HG03097 (cell line): ENCODE results near the gene C7.
"Not testable (repeated sequence)": the region's sequence is repeated elsewhere in the genome, so short reads cannot be mapped to it uniquely, and the experiment has no call there.

ENCODE experiments used
- ATAC-seq: cut with Tn5 transposase; IDR thresholded peaks from one replicate; pipeline ENCODE4 v1.9.1; 2021; ENCODE audit not compliant: unreplicated experiment, low FRiP score

C7 gene

DNA sequence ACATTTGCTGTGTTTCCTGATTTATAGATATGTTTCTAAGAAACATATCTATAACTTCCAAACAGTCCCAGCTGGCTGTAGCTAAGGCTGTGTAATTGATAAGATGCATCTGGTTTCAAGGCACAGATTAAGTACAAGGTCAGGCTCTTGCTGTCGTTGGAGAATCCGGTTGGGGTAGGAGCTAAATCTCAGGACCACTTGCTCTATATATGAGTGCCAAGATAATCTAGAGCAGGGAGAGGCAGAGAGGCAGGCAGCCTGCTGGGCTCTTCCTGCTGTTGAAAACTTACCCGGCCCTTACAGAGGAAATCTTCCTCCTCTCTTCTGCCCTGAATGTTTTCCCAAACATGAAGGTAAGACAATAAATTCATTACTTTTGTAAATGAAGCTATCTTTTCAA lies at the start of gene C7:
Gene C7, plus strand, starts transcription at position 234 of the 400 bp plus-strand sequence. Its CDS starts 114 bp downstream, at position 348.
- no peak for ATAC-seq

GRCh38 chr5:40860711-40861110 lies 48.6 kb upstream of the C7 start:
- no peak for ATAC-seq

- not testable (repeated sequence) for ATAC-seq
These were observed 44.3 kb upstream of the C7 start for GRCh38 chr5:40865004-40865403.

DNA sequence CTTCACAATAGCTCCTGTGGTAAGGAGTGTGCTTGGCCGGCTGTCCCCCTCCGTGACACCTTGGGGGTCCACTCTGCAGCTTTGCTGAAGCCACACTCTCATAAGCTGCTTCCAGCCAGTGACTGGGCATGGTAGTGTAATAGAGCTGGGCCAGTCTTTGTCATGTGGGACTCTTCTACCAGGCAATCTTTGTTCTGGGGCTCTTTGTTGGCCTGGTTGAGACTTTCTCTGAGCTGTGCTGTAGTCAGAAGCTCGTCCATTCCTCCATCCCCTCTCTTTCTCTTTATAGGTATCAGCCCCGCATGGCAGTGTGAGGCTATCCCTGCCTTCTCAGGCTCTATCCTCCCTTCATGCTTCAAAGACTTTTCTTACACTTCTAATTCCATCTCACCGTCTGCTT lies 42.5 kb upstream of the C7 start:
- ATAC-seq: no peak

- no peak for ATAC-seq
These were observed 39.9 kb upstream of the C7 start for GRCh38 chr5:40869384-40869783.

DNA sequence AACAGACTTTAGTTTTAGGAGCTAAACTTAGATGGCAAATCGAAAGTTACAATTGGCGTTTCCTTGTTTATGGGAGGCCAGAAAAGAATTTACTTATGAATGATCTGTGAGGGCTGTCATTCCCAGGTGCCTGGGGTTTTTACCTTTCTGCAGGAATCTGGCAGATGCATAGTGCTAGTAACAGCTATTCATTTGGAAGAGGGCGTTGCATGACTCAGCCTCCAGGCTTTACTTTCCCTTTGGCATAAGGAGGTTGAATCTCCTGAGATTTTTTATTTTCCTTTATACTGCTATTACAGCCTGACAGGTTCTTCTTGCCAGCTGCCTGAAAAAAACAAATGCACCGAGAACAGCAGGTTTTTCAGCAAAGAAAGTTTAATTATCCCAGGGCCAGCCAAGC lies 38.1 kb upstream of the C7 start:
- ATAC-seq: no peak

GRCh38 chr5:40872253-40872652 lies 37.0 kb upstream of the C7 start:
- not testable (repeated sequence) for ATAC-seq

- ATAC-seq: no peak
These were observed 35.9 kb upstream of the C7 start for GRCh38 chr5:40873286-40873880.

DNA sequence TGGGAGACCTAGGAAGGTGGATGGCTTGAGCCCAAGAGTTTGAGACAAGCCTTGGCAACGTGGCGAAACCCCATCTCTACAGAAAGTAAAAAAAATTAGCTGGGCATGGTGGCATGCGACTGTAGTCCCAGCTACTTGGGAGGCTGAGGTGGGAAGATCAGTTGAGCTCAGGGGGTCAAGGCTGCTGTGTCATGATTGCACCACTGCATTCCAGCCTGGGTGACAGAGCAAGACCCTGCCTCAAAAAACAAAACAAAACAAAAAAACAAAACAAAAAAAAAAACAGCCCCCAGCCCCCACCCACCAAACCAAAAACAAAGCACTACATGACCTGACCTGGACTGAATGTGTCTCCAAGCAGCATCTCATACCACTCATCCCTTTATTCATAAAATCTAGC lies 33.3 kb upstream of the C7 start:
- ATAC-seq: no peak

- no peak for ATAC-seq
These were observed 31.8 kb upstream of the C7 start for GRCh38 chr5:40877371-40877988.

- ATAC-seq: no peak
These were observed 29.9 kb upstream of the C7 start for GRCh38 chr5:40879163-40879942.

GRCh38 chr5:40882291-40882690 lies 27.0 kb upstream of the C7 start:
- no peak for ATAC-seq

GRCh38 chr5:40883051-40883450 lies 26.2 kb upstream of the C7 start:
- not testable (repeated sequence) for ATAC-seq

- not testable (repeated sequence) for ATAC-seq
These were observed 13.6 kb upstream of the C7 start for GRCh38 chr5:40895440-40896425.

DNA sequence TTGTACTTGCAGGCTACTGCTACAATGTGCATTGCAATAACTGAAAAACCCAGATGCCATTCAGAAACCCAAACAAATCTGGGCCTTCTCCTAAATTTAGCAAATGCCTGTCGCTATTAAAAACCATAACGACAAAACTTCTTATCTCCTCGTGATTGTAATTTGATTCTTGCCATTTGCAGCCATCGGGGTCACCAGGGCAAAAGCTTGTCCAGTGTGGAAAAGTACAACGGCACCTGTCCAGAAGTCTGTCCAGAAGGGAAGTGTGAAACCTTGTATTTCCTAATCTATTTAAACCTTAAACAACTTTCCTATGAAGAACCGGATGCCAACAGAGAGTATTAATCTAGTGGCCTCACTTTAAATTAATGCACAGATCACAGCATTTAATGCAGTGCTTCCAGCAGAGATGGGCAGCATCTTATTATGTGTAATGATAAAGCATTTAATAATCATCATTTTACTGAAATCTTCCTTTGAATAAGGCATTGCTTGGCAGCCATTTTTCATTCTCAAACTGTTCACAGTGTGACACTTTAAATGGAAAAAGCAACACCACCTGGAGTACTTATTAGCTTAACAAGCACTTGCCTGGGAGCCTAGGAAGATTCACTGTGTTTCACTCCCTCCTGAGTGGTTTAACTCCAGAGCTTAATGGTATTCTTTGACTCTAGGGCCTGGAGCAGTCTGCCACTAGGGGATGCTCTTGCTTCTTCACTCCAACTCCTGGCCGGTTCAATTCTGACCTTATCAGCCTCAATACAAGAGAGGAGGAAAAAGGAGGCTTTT lies 4.9 kb upstream of the C7 start:
- ATAC-seq: no peak

GRCh38 chr5:40904994-40905306 lies 4.3 kb upstream of the C7 start:
- no peak for ATAC-seq

DNA sequence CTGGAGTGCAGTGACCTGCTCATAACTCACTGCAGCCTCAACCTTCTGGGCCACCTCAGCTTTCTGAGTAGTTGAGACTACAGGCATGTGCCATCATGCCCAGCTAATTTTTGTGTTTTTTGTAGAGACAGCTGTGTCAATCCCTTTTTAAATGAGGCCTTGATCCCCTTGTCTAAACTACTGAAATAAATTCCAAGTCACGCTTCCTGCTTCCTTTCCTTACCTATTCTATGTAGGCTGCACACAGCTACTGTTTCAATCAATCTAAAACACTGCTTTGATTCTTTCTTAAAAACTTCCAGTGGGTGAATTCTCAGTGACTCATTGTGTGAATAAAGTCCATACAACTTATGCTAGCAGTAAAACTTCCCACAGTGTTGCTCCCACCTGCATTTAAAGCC lies 2.9 kb upstream of the C7 start:
- no peak for ATAC-seq

GRCh38 chr5:40909723-40910122 lies 426 bp downstream of the C7 start:
- no peak for ATAC-seq

GRCh38 chr5:40911266-40911665 lies 2.0 kb downstream of the C7 start:
- ATAC-seq: no peak

DNA sequence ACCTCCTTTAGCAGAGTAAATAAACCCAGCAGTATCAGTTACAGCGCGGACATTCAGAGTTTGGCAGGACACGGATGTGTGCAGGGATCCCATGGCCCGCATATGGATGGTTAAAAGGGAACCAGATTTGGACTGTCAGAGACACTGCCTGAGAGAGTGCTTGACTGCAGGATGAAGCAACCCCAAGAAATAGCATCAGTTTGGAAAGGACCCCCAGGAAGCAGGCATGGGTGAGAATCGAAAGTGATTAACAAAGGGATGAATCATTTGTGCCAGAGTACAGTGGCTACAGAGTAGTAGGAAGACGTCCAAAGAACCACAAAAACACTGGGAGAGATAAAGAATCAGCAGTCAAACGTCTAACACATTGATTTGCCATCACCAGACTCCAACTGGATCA lies 5.5 kb downstream of the C7 start:
- no peak for ATAC-seq
